Astrocyte (in vitro differentiated cells and primary cell): Measurements from ENCODE around the gene CLASP1. TPM values are rescaled to one million over a fixed set of nuclear protein-coding genes. Genes with fewer than 3 reads are reported as not detected.

Source experiments
- DNase-seq: peaks from one replicate; pipeline ENCODE4 v3.0.0-alpha.2; 2010; ENCODE audit warnings: low read depth
- FAIRE-seq: peaks from 2 replicates; lab custom pipeline; 2011; peaks lifted over from hg19 to GRCh38; lab: Jason Lieb, UNC
- H2AFZ ChIP-seq: 2 replicates; pipeline ENCODE4 v1.6.0; 2012; ENCODE audit warnings: low read depth, low read length, inconsistent platforms
- H3K27ac ChIP-seq: 2 replicates; pipeline ENCODE4 v1.5.1; 2011; ENCODE audit warnings: low read depth, low read length, inconsistent platforms
- H3K27me3 ChIP-seq: 2 replicates; pipeline ENCODE4 v1.6.0; 2011; ENCODE audit warnings: low read length, inconsistent platforms; ENCODE audit not compliant: insufficient read depth
- H3K36me3 ChIP-seq: 2 replicates; pipeline ENCODE4 v1.5.1; 2011; ENCODE audit warnings: low read length, inconsistent platforms; ENCODE audit not compliant: insufficient read depth
- H3K4me1 ChIP-seq: 2 replicates; pipeline ENCODE4 v1.5.1; 2011; ENCODE audit warnings: low read length, inconsistent platforms; ENCODE audit not compliant: insufficient read depth
- H3K4me2 ChIP-seq: 2 replicates; pipeline ENCODE4 v1.6.0; 2012; ENCODE audit warnings: low read length, inconsistent platforms
- H3K4me3 ChIP-seq: 2 replicates; pipeline ENCODE4 v1.5.1; 2011; ENCODE audit warnings: low read depth, mild to moderate bottlenecking, low read length, inconsistent platforms; ENCODE audit not compliant: insufficient read depth
- H3K79me2 ChIP-seq: 2 replicates; pipeline ENCODE4 v1.6.0; 2012; ENCODE audit warnings: mild to moderate bottlenecking, low read length, inconsistent platforms; ENCODE audit not compliant: insufficient read depth
- H3K9ac ChIP-seq: 2 replicates; pipeline ENCODE4 v1.6.0; 2012; ENCODE audit warnings: mild to moderate bottlenecking, low read length, inconsistent platforms
- H3K9me3 ChIP-seq: 2 replicates; pipeline ENCODE4 v1.5.1; 2012; ENCODE audit warnings: low read depth, mild to moderate bottlenecking, low read length, inconsistent platforms; ENCODE audit not compliant: insufficient read depth
- H4K20me1 ChIP-seq: 2 replicates; pipeline ENCODE4 v1.6.0; 2012; ENCODE audit warnings: low read length, inconsistent platforms; ENCODE audit not compliant: insufficient read depth
- H3K27ac Mint-ChIP-seq: one replicate; pipeline ENCODE4 v1.8.0; 2021; ENCODE audit warnings: mild to moderate bottlenecking, mixed read lengths; ENCODE audit not compliant: unreplicated experiment
- H3K27me3 Mint-ChIP-seq: one replicate; pipeline ENCODE4 v1.8.0; 2021; ENCODE audit warnings: low read depth, mixed read lengths; ENCODE audit not compliant: unreplicated experiment
- H3K36me3 Mint-ChIP-seq: one replicate; pipeline ENCODE4 v1.8.0; 2021; ENCODE audit warnings: low read depth, mixed read lengths; ENCODE audit not compliant: unreplicated experiment
- H3K4me1 Mint-ChIP-seq: one replicate; pipeline ENCODE4 v1.8.0; 2021; ENCODE audit warnings: low read depth, mixed read lengths; ENCODE audit not compliant: unreplicated experiment
- H3K4me3 Mint-ChIP-seq: one replicate; pipeline ENCODE4 v1.8.0; 2021; ENCODE audit warnings: mild to moderate bottlenecking, moderate library complexity, mixed read lengths; ENCODE audit not compliant: unreplicated experiment
- H3K9me3 Mint-ChIP-seq: one replicate; pipeline ENCODE4 v1.8.0; 2021; ENCODE audit warnings: mild to moderate bottlenecking, mixed read lengths; ENCODE audit not compliant: unreplicated experiment
- EZH2 ChIP-seq: IDR thresholded peaks from 2 replicates; pipeline ENCODE4 v1.6.1; 2012; ENCODE audit warnings: mild to moderate bottlenecking, low read length, inconsistent platforms; ENCODE audit not compliant: insufficient read depth
- total RNA-seq: library from RNA; stranded (reverse); gene quantifications from 2 replicates; pipeline ENCODE4 v1.2.1, GENCODE V29; 2021
- TF ChIP-seq, protein P1 (sequence below): IDR thresholded peaks from 2 replicates; pipeline ENCODE4 v1.5.1; 2011; ENCODE audit warnings: low read depth, mild to moderate bottlenecking, inconsistent platforms, low read length, moderate library complexity; ENCODE audit not compliant: insufficient read depth

CLASP1 gene
- total RNA-seq, 1 donor from 2014 or later: 56.7 TPM

DNA sequence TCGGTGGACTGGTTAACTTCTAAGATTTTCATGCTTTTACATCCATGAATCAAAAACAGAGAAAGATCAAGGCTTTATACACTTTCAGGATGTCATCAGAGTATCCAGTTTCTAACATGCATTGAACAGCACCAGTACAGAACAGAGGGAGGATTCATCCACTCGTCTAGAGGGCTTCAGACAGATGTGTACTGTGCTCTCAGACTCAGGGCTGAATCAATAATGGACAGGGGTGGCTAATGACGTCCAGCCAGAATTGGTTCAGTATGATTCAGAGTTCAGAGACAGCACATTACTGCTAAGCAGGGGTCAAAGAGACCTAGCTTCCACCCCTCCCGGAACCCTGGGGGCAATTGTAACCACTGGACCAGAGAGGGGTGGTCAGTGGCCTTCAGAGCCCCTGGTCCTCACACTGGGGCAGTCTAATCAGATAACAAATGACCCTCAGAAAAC is 81.3 kb downstream of the CLASP1 start:
- H3K36me3 ChIP-seq: no peaks in the 10 kb centered on the region
- H3K4me1 ChIP-seq: no peaks in the 10 kb centered on the region
- no peaks in the 10 kb centered on the region for H3K27me3 Mint-ChIP-seq
- H3K4me3 Mint-ChIP-seq: no peak overlapping the region
- FAIRE-seq (no peak), DNase-seq (peak; percentile 56)
- H3K27me3 ChIP-seq: no peaks in the 10 kb centered on the region
- no peak for TF ChIP-seq EZH2
- TF ChIP-seq, protein P1, sequence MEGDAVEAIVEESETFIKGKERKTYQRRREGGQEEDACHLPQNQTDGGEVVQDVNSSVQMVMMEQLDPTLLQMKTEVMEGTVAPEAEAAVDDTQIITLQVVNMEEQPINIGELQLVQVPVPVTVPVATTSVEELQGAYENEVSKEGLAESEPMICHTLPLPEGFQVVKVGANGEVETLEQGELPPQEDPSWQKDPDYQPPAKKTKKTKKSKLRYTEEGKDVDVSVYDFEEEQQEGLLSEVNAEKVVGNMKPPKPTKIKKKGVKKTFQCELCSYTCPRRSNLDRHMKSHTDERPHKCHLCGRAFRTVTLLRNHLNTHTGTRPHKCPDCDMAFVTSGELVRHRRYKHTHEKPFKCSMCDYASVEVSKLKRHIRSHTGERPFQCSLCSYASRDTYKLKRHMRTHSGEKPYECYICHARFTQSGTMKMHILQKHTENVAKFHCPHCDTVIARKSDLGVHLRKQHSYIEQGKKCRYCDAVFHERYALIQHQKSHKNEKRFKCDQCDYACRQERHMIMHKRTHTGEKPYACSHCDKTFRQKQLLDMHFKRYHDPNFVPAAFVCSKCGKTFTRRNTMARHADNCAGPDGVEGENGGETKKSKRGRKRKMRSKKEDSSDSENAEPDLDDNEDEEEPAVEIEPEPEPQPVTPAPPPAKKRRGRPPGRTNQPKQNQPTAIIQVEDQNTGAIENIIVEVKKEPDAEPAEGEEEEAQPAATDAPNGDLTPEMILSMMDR: no peak
- peaks cover 8% of the 10 kb centered on the region for H3K36me3 Mint-ChIP-seq
- H4K20me1 ChIP-seq: peaks cover 78% of the 10 kb centered on the region
- no peak overlapping the region for H3K27ac ChIP-seq
- no peak overlapping the region for H2AFZ ChIP-seq
- H3K4me1 Mint-ChIP-seq: peaks cover 41% of the 10 kb centered on the region
- no peaks in the 10 kb centered on the region for H3K9me3 ChIP-seq
- H3K9me3 Mint-ChIP-seq: peaks cover 3% of the 10 kb centered on the region
- no peak overlapping the region for H3K27ac Mint-ChIP-seq
- H3K9ac ChIP-seq: no peak overlapping the region
- no peak overlapping the region for H3K4me3 ChIP-seq
- no peak overlapping the region for H3K4me2 ChIP-seq
- H3K79me2 ChIP-seq: peaks cover 71% of the 10 kb centered on the region

DNA sequence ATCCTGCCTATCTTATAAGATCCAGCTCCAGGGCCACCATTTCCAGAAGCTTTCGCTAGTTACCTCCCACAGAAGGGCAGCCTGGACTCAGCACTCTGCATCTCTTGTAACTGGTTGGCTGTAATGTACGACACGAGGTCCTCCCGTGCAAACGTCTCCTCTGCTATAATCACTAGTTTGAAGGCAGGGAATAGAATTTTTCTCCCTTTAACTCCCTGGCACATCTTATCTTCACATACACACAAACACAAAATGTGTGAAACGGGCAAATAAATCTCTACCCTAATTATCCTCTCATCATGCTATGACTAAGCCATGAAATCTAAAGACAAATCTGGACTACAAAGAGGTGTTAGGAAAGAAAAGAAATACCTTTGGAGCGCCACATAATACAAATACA is 81.8 kb downstream of the CLASP1 start:
- Histone ChIP-seq H2AFZ (no peak overlapping the region), H4K20me1 (peaks cover 84% of the 10 kb centered on the region), H3K27ac (no peak overlapping the region), H3K36me3 (no peaks in the 10 kb centered on the region), H3K27me3 (no peaks in the 10 kb centered on the region), H3K4me3 (no peak overlapping the region), H3K9me3 (no peaks in the 10 kb centered on the region), H3K4me2 (no peak overlapping the region), H3K4me1 (no peaks in the 10 kb centered on the region), H3K9ac (no peak overlapping the region), H3K79me2 (peaks cover 75% of the 10 kb centered on the region)
- Mint-ChIP-seq H3K4me3 (no peak overlapping the region), H3K4me1 (peaks cover 42% of the 10 kb centered on the region), H3K36me3 (peaks cover 9% of the 10 kb centered on the region), H3K9me3 (peaks cover 3% of the 10 kb centered on the region), H3K27ac (no peak overlapping the region), H3K27me3 (no peaks in the 10 kb centered on the region)
- DNase-seq (no peak), FAIRE-seq (no peak)
- TF ChIP-seq, protein P1: no peak
- no peak for TF ChIP-seq EZH2

DNA sequence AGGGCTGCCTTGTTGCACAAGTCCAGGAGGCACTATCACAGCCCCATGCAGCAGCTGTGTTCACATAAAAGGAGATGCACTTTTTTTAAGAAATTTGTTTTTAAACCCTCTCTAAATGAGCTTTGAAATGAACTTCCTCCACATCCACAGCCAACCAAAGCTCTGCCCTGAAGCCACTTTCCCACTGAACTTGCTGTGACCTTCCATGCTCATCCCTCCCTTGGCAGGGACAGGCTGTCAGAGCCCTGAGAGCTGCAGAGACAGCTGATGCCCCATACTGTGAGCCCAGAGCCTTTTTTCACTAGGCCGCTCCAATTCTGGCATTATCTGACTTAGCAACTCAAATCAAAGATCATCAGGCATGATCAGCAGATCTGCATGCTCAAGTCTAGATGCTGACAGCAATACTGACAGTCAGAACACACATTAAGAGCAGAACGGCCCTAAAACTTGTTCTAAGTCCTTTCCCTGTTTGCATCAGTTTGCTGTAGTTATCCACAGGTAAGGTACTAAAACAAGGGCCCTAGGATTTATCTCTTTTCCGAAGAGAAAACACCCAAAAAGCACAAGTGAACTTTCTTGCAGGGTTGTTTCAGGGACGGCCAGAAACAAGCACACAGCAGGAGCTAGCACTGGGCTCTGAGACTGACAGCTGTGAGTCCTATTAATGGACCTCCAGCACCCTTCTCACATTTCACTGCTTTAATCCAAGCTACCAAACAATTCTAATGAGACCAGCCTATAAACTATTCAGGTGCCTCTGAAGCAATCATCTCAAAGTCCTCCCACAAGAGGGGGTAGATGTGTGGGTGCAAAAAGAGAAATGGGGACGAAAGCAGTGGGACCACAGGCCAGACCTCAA is 83.6 kb downstream of the CLASP1 start:
- H3K9ac ChIP-seq: no peak overlapping the region
- peaks cover 90% of the 10 kb centered on the region for H4K20me1 ChIP-seq
- peaks cover 7% of the 10 kb centered on the region for H3K4me1 ChIP-seq
- Mint-ChIP-seq H3K36me3 (peaks cover 12% of the 10 kb centered on the region), H3K27ac (no peak overlapping the region), H3K27me3 (no peaks in the 10 kb centered on the region), H3K4me1 (peaks cover 55% of the 10 kb centered on the region), H3K9me3 (peaks cover 3% of the 10 kb centered on the region), H3K4me3 (no peak overlapping the region)
- no peaks in the 10 kb centered on the region for H3K27me3 ChIP-seq
- FAIRE-seq (no peak), DNase-seq (no peak)
- no peak overlapping the region for H3K4me3 ChIP-seq
- peaks cover 68% of the 10 kb centered on the region for H3K79me2 ChIP-seq
- no peak overlapping the region for H3K27ac ChIP-seq
- H3K9me3 ChIP-seq: no peaks in the 10 kb centered on the region
- TF ChIP-seq EZH2: no peak
- TF ChIP-seq, protein P1: no peak
- H3K4me2 ChIP-seq: no peak overlapping the region
- H2AFZ ChIP-seq: no peak overlapping the region
- no peaks in the 10 kb centered on the region for H3K36me3 ChIP-seq
